ENCODE data around the gene EN2.
"Not testable (repeated sequence)": the region's sequence is repeated elsewhere in the genome, so short reads cannot be mapped to it uniquely, and the experiment has no call there.

The EN2 gene

GRCh38 chr7:155426543-155427410, 31.2 kb upstream of the EN2 start:
- no peak for DNase-seq (ENCODE audit: low read depth)

- DNase-seq (ENCODE audit: low read depth), result no peak
These were observed 30.4 kb upstream of the EN2 start for GRCh38 chr7:155427411-155428038.

DNA sequence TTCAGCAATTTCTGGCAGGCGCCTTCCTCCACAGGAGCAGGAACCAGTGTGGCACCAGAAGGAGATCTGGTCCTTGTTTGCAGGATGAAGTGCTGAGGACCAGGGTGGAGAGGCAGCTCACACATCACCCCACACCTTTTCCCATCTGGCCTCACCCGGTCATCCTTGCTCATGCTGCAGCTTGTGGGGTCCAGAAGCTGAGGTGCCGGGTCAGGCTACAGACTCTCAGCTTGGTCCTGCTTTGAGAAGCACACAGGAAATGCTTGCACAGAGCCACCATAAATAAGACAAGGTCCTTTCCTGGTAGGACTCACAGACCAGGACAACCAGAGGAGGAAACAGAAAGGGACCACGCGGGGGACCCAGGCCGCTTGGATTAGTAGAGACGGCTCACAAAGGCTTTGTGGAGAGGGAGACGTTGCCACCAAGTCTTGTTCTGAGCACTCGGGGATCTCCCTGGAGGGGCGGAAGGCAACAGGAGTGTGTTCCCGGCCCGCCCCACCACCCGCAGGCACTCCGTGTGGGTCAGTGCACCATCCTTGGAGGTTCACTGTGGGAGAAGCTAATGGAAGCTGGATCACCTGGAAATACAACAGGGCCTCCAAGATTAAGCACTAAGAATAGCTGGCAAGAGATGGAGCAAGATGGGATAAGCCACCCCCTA, 29.6 kb upstream of the EN2 start:
- no peak for DNase-seq (ENCODE audit: low read depth)

GRCh38 chr7:155429651-155430050, 28.3 kb upstream of the EN2 start:
- DNase-seq (ENCODE audit: low read depth), result no peak

DNA sequence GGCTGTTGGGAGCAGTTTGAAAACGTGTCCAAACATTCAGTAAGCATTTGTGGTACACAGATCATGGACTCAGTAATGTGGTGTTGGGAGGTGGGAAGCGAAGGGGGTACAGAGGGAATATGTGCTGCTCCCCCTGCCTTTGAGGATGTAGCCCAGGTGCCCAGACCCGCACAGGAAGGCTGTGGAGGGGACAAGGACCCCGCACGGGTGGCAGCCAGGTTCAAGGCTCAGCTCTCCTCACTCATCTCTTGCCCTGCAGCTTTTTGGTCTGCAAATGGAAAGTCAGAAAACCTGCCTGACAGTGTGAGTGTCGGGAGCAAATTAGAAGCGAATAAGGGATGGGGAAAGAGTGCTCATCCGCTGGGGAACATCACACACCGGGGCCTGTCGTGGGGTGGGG, 27.3 kb upstream of the EN2 start:
- no peak for DNase-seq (ENCODE audit: low read depth)

GRCh38 chr7:155431231-155431630, 26.7 kb upstream of the EN2 start:
- no peak for DNase-seq (ENCODE audit: low read depth)

DNA sequence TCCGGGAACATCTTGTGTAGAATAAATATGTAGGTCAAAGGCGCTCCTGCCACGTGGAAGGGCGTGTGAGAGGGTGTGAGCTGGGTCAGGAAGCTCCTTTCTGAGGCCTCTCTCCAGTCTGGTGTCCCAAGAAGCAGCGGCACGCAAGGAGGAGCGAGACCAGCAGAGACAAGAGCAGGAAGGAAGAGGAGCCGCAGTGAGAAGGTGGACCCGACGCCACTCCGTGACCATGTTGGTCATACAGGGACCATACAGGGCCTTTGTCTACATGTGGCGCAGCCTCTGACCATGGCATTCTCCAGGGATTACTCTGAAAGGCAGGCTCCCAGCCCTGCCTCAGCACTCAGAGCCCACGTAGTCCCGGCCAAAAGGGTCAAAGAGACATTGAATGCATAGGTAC, 26.2 kb upstream of the EN2 start:
- DNase-seq (ENCODE audit: low read depth), result no peak

GRCh38 chr7:155435110-155435509, 22.8 kb upstream of the EN2 start:
- no peak for DNase-seq (ENCODE audit: low read depth)

DNA sequence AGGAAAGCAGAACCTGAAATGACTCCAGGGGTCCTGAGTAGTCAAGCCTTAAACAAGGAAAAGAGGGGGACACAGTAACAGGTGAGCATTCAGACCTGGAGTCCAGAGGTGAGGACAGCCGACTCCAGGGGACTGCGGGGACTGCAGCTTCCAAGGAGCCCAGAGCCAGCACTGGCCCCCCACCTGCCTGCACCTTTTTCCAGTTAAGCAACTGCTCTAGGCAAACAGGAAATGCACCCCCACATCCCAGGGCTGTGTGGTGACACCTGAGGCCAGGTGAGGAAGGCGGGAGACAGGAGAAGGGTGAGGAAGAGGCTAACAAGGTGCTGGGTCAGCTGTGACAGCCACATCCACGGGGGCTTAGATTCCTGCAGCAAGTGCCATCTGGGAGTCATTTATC, 20.1 kb upstream of the EN2 start:
- DNase-seq (ENCODE audit: low read depth), result no peak

DNA sequence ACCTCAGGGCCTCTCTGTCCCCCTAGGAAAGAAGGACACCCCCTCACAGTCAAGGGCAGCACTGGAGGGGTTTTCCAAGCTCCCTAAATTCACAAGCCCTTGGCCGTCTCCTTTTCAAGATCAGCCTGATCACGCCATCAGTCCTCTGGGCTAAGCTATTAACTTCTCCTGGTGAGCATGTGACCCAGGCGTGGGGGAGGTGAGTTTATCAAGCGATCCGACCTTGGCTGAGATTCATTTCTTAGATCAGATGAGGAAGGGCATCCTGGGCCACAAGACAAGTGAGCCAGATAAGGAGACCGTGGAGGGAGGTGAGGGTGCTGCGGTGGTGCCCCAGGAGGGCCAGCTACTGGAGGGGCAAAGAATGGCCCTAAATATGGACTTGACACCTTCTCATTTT, 19.2 kb upstream of the EN2 start:
- DNase-seq (ENCODE audit: low read depth), result no peak

DNA sequence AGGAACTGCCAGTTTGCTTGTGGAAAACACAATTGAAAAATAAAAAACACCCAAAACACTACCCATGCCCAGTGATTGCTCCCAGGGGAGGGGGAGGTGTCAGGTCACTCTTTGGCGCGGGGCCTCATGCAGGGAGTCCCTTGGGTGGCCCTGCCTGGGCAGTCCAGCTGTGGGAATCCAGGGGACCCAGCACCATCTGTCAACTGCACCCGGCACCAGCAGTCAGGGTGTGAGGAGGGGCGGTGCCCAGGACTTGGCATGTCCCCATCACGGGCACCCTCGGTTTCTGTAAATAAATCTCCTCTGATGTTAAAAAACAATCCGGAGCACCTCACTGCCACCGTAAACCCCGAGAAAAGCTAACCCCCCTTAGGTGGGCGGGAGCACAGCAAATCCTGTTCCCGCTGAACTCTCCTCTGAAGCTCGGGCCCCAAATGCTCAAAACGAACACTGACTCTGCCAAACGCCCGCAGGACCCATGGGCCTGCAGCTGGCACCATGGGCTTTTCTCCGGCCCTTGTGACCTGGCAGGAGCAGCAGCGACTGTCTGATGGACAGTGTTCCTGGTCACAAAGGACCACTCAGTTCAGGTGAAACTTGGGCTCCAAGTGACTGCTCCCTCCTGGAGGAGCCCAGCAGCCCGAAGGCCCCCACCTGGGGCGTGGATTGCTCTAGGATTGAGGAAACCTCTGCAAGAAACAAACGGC, 18.5 kb upstream of the EN2 start:
- DNase-seq (ENCODE audit: low read depth), result no peak

DNA sequence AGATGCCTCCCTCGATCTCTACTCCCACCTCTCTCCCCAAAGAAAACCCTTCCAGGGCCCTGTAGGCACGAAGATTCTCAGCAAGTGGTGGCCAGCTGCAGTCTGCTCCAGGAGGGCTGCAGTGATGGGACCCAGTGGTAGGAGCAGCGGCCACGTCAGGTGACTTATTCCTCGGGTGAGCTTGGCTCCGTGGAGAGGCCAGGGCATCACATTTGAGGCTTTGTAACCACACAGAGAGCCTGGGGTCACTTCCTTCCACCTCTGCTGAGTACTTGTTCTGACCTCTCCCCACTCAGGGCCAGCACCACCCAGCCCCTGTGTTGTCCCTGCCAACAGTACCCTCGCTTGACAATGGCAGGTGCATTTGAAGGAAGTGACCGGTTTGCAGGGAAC, 17.9 kb upstream of the EN2 start:
- DNase-seq (ENCODE audit: low read depth), result no peak

- no peak for DNase-seq (ENCODE audit: low read depth)
These were observed 16.1 kb upstream of the EN2 start for GRCh38 chr7:155441856-155442255.

DNA sequence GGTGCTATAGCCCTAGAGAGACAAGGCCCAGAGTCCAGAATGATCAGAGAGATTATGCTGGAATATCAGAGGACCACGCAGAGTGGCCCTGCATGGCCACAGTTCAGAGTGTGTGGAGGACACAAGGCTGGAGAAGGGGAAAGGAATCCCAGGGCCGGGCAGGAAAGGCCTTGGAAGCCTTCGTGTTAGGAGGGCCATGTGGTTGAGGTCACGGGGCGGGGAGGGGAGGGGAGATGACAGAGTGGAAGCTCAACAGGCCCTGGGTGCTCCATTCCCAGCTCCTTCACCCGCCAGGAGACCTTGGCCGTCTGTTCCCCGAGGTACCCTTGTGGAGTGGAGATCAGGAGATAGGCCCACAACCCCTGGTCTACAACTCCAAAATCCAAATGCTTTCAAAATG, 13.2 kb upstream of the EN2 start:
- no peak for DNase-seq (ENCODE audit: low read depth)

DNA sequence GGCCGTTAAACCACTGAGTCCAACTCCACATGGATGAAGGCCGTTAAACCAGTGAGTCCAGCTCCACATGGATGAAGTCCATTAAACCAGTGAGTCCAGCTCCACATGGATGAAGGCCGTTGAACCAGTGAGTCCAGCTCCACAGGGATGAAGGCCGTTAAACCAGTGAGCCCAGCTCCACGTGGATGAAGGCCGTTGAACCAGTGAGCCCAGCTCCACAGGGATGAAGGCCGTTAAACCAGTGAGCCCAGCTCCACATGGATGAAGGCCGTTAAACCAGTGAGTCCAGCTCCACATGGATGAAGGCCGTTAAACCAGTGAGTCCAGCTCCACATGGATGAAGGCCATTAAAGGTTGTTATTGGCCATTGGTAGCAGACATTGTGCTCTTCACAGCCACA, 12.3 kb upstream of the EN2 start:
- DNase-seq (ENCODE audit: low read depth), result not testable (repeated sequence)

- DNase-seq (ENCODE audit: low read depth), result no peak
These were observed 10.3 kb upstream of the EN2 start for GRCh38 chr7:155447603-155448002.

GRCh38 chr7:155448632-155449007, 9.3 kb upstream of the EN2 start:
- DNase-seq (ENCODE audit: low read depth), result no peak

DNA sequence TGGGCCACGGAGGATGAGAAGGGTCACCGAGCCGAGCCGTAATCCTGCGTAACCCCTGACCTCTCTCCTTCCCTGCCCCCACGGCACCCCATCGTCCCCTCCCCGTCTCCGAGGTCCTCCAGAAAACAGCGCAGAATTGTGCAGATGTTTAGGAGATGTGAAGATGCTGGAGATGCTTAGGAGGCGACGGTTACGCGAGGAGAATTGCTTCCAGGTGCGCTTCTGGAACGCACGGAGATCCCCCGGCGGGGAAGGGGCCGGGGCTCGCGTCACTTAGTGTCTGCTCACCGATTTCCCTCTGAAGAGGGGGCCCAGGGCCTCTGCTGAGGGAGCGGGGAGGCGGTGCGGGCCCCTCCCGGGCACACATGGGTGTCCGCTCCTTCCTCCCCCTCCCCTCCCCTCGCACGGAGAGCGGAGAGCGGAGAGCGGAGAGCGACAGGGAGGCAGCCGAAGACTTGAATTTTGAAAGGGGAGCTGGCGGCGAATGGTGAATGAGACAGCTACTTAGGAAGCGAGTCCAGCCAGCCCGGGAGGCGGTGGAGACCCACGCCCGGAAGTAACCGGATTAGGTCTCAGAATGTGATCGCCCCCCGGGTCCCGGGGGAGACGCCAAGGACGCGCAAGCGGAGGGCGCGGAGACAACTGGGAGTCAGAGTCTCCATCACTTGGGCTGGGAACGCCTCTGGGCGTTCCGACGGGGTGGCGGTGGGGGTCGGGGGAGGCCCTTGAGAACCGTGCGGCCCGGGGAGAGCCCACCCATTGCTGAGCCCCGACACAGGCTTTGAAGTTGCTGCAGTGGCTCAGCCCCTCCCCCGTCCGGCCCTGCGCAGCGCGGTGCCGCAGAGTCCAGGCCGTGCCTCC, 8.7 kb upstream of the EN2 start:
- no peak for DNase-seq (ENCODE audit: low read depth)

GRCh38 chr7:155449869-155450557, 7.9 kb upstream of the EN2 start:
- DNase-seq (ENCODE audit: low read depth), result no peak

DNA sequence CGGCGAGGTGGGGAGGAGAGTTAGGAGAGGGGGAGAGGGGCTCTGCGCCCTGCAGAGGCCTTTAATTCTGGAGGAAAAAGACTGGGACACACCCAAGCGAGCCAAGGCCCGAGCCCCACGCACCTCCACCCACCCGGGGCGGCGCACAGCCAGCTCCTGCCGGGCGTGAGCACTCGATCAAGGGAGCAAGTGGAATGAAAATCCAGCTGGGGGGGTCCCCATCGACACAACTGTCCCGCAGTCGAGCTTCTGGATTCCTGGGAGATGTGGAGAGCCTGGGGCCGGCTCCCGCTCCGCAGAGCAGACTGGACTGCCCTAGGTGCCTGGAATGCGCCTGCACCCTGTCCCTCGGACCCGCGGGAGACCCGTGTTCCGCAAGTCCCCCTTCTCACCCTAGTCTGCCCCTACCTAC, 7.4 kb upstream of the EN2 start:
- DNase-seq (ENCODE audit: low read depth), result no peak
